WI38 (cell line): ENCODE data around the gene ALDH1A3.
A peak's percentile ranks its signal among the peaks of the same experiment; 100 is the strongest.

Experiments
- H3K4me3 ChIP-seq: 2 replicates; pipeline ENCODE4 v1.5.1; 2011; ENCODE audit warnings: low read depth, mild to moderate bottlenecking, control low read depth, low read length
- CTCF ChIP-seq: IDR thresholded peaks from 2 replicates; pipeline ENCODE4 v1.5.1; 2012; ENCODE audit warnings: low read depth, mild to moderate bottlenecking, control low read depth, low read length

Gene ALDH1A3

GRCh38 chr15:100902436-100903167 is 23.0 kb downstream of the ALDH1A3 start:
- no peak for TF ChIP-seq CTCF
- H3K4me3 ChIP-seq: no peak overlapping the region

- no peak overlapping the region for H3K4me3 ChIP-seq
- TF ChIP-seq CTCF: no peak
These were observed 23.5 kb downstream of the ALDH1A3 start for GRCh38 chr15:100903168-100903554.

- H3K4me3 ChIP-seq: no peak overlapping the region
- TF ChIP-seq CTCF: no peak
These were observed 26.2 kb downstream of the ALDH1A3 start for GRCh38 chr15:100905850-100906249.

- TF ChIP-seq CTCF: no peak
- no peak overlapping the region for H3K4me3 ChIP-seq
These were observed 28.8 kb downstream of the ALDH1A3 start for GRCh38 chr15:100908466-100908865.

GRCh38 chr15:100909565-100909964 is 29.9 kb downstream of the ALDH1A3 start:
- TF ChIP-seq CTCF: no peak

GRCh38 chr15:100909989-100910955 is 30.6 kb downstream of the ALDH1A3 start:
- no peak overlapping the region for H3K4me3 ChIP-seq
- TF ChIP-seq CTCF: 0 out of 2 replicates have a peak, but pooled peaks have one; percentile 23

More at GRCh38 chr15:100909565-100909964, 29.9 kb downstream of the ALDH1A3 start:
- no peak overlapping the region for H3K4me3 ChIP-seq

- H3K4me3 ChIP-seq: no peak overlapping the region
- TF ChIP-seq CTCF: no peak
These were observed 31.5 kb downstream of the ALDH1A3 start for GRCh38 chr15:100911086-100911485.
